HEK293 (cell line): ENCODE measurements around the gene DPY19L3.

Experiments used
- CTCF ChIA-PET: fragments of 350-600 bp; formaldehyde crosslinking; extraction: SDS; loops from one replicate; lab custom pipeline; 2021; ENCODE audit warnings: antibody characterized with exemption; lab: Yijun Ruan, JAX
- POLR2A ChIA-PET: fragments of 300-600 bp; formaldehyde crosslinking; extraction: SDS; loops from one replicate; lab custom pipeline; 2020; ENCODE audit warnings: antibody characterized with exemption, inconsistent platforms; lab: Yijun Ruan, JAX
- H3K27ac ChIP-seq: fragments of 200-500 bp; sonication (Bioruptor generic); 2 replicates; pipeline ENCODE4 v1.5.1; 2014; ENCODE audit warnings: low read depth, low read length, control low read depth, inconsistent platforms; ENCODE audit errors: extremely low read depth
- H3K36me3 ChIP-seq, 2 experiments: fragments of 200-500 bp in 1 of 2; sonication (Bioruptor generic) in 1 of 2; 1 replicate in 1 of 2; 2 replicates in 1 of 2; pipeline ENCODE4 v1.5.1; 2014 to 2017; ENCODE audit warnings: inconsistent platforms in 2 of 2, low read length in 2 of 2; ENCODE audit not compliant: control insufficient read depth in 2 of 2, insufficient read depth in 1 of 2
- H3K4me1 ChIP-seq: fragments of 200-500 bp; sonication (Bioruptor generic); 2 replicates; pipeline ENCODE4 v1.5.1; 2014; ENCODE audit warnings: mild to moderate bottlenecking, low read length, inconsistent platforms; ENCODE audit not compliant: control insufficient read depth, insufficient read depth
- H3K4me3 ChIP-seq: 2 replicates; pipeline ENCODE4 v1.5.1; 2011; ENCODE audit warnings: low read depth, mild to moderate bottlenecking, control low read depth, low read length, moderate library complexity
- H3K9me3 ChIP-seq: fragments of 200-500 bp; sonication (Bioruptor generic); 2 replicates; pipeline ENCODE4 v1.5.1; 2014; ENCODE audit warnings: low read depth, low read length, inconsistent platforms; ENCODE audit not compliant: control insufficient read depth, insufficient read depth
- KLF16 ChIP-seq: fragments of 450-650 bp; formaldehyde crosslinking; IDR thresholded peaks from 2 replicates; pipeline ENCODE4 v1.5.1; 2017; ENCODE audit warnings: missing biosample characterization, missing genetic modification characterization
- MYNN ChIP-seq: fragments of 450-650 bp; formaldehyde crosslinking; IDR thresholded peaks from 2 replicates; pipeline ENCODE4 v1.5.1; 2016; ENCODE audit warnings: missing biosample characterization, missing genetic modification characterization, borderline replicate concordance
- SP2 ChIP-seq: fragments of 450-650 bp; formaldehyde crosslinking; IDR thresholded peaks from 2 replicates; pipeline ENCODE4 v1.5.1; 2016; ENCODE audit warnings: missing biosample characterization, missing genetic modification characterization
- WT1 ChIP-seq: fragments of 450-650 bp; formaldehyde crosslinking; IDR thresholded peaks from 2 replicates; pipeline ENCODE4 v1.5.1; 2016; ENCODE audit warnings: missing biosample characterization, missing genetic modification characterization
- ZBTB8A ChIP-seq: fragments of 450-650 bp; formaldehyde crosslinking; IDR thresholded peaks from 2 replicates; pipeline ENCODE4 v1.5.1; 2016; ENCODE audit warnings: missing biosample characterization, missing genetic modification characterization
- ZFP3 ChIP-seq: fragments of 450-650 bp; formaldehyde crosslinking; IDR thresholded peaks from 2 replicates; pipeline ENCODE4 v1.5.1; 2016; ENCODE audit warnings: low read depth, missing biosample characterization, missing genetic modification characterization
- ZIC2 ChIP-seq: fragments of 450-650 bp; formaldehyde crosslinking; IDR thresholded peaks from 2 replicates; pipeline ENCODE4 v1.5.1; 2016; ENCODE audit warnings: missing biosample characterization, missing genetic modification characterization
- ZNF112 ChIP-seq: fragments of 450-650 bp; formaldehyde crosslinking; IDR thresholded peaks from 2 replicates; pipeline ENCODE4 v1.5.0; 2017; ENCODE audit warnings: missing biosample characterization, missing genetic modification characterization
- ZNF121 ChIP-seq: fragments of 450-650 bp; formaldehyde crosslinking; IDR thresholded peaks from 2 replicates; pipeline ENCODE4 v1.5.1; 2016; ENCODE audit warnings: missing biosample characterization, missing genetic modification characterization
- ZNF146 ChIP-seq: fragments of 450-650 bp; formaldehyde crosslinking; IDR thresholded peaks from 2 replicates; pipeline ENCODE4 v1.5.1; 2016; ENCODE audit warnings: missing biosample characterization, missing genetic modification characterization
- ZNF239 ChIP-seq: fragments of 450-650 bp; formaldehyde crosslinking; IDR thresholded peaks from 2 replicates; pipeline ENCODE4 v1.5.1; 2016; ENCODE audit warnings: missing biosample characterization, missing genetic modification characterization
- ZNF302 ChIP-seq: fragments of 450-650 bp; formaldehyde crosslinking; IDR thresholded peaks from 2 replicates; pipeline ENCODE4 v1.5.1; 2016; ENCODE audit warnings: missing biosample characterization, missing genetic modification characterization, low read depth
- ZNF311 ChIP-seq: fragments of 450-650 bp; formaldehyde crosslinking; IDR thresholded peaks from 2 replicates; pipeline ENCODE4 v1.5.1; 2017; ENCODE audit warnings: missing biosample characterization, missing genetic modification characterization, borderline replicate concordance
- ZNF391 ChIP-seq: fragments of 450-650 bp; formaldehyde crosslinking; IDR thresholded peaks from 2 replicates; pipeline ENCODE4 v1.5.1; 2016; ENCODE audit warnings: low read depth, missing biosample characterization, missing genetic modification characterization, borderline replicate concordance
- ZNF510 ChIP-seq: fragments of 450-650 bp; formaldehyde crosslinking; IDR thresholded peaks from 2 replicates; pipeline ENCODE4 v1.5.1; 2018; ENCODE audit warnings: mild to moderate bottlenecking, missing genetic modification characterization, missing biosample characterization; ENCODE audit not compliant: insufficient replicate concordance
- ZNF623 ChIP-seq: fragments of 450-650 bp; formaldehyde crosslinking; IDR thresholded peaks from 2 replicates; pipeline ENCODE4 v1.5.1; 2016; ENCODE audit warnings: missing biosample characterization, missing genetic modification characterization
- ZNF626 ChIP-seq: fragments of 450-650 bp; sonication (Bioruptor Pico); formaldehyde crosslinking; IDR thresholded peaks from 2 replicates; pipeline ENCODE4 v1.5.1; 2018; ENCODE audit warnings: missing biosample characterization, missing genetic modification characterization, inconsistent platforms
- ZNF747 ChIP-seq: fragments of 450-650 bp; formaldehyde crosslinking; IDR thresholded peaks from 2 replicates; pipeline ENCODE4 v1.5.1; 2016; ENCODE audit warnings: missing biosample characterization, missing genetic modification characterization
- TF ChIP-seq, protein P1 (sequence below): fragments of 450-650 bp; formaldehyde crosslinking; IDR thresholded peaks from 2 replicates; pipeline ENCODE4 v1.5.1; 2016; ENCODE audit warnings: missing biosample characterization, missing genetic modification characterization
- TF ChIP-seq, protein P2 (sequence below): fragments of 450-650 bp; formaldehyde crosslinking; IDR thresholded peaks from 2 replicates; pipeline ENCODE4 v1.5.1; 2016; ENCODE audit warnings: missing biosample characterization, missing genetic modification characterization
- TF ChIP-seq, protein P3 (sequence below): IDR thresholded peaks from 2 replicates; pipeline ENCODE4 v1.6.1; 2011; ENCODE audit warnings: mild to moderate bottlenecking, low read depth, low read length, borderline replicate concordance
- TF ChIP-seq, protein P4 (sequence below): fragments of 450-650 bp; formaldehyde crosslinking; IDR thresholded peaks from 2 replicates; pipeline ENCODE4 v1.5.1; 2016; ENCODE audit warnings: missing biosample characterization, missing genetic modification characterization
- TF ChIP-seq, protein P5 (sequence below): fragments of 450-650 bp; formaldehyde crosslinking; IDR thresholded peaks from 2 replicates; pipeline ENCODE4 v1.5.1; 2017; ENCODE audit warnings: missing biosample characterization, missing genetic modification characterization
- TF ChIP-seq, protein P6 (sequence below): sonication (generic); formaldehyde crosslinking; IDR thresholded peaks from 2 replicates; pipeline ENCODE4 v1.8.1; 2022; ENCODE audit warnings: mild to moderate bottlenecking, moderate library complexity, missing genetic modification reagents

The DPY19L3 gene

DNA sequence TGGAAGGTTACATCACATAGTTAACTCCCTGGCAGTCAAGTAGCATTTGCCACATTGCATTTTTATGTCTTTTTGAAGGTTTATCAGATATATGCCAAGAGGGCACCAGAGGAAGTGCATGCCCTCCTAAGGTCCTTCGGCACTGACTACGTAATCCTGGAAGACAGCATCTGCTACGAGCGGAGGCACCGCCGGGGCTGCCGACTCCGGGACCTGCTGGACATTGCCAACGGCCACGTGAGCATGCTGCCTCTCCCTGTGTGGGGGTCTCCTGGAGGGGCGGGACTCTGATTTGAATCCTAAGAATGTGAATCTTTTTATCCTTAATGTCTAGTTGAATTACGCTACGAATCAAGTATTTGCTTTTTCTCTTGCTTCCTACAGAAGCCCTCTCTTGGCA, 74.8 kb downstream of the DPY19L3 start:
- no peak for TF ChIP-seq ZNF510 (tag by site-specific recombination)
- TF ChIP-seq ZNF121: no peak
- TF ChIP-seq, protein P1, sequence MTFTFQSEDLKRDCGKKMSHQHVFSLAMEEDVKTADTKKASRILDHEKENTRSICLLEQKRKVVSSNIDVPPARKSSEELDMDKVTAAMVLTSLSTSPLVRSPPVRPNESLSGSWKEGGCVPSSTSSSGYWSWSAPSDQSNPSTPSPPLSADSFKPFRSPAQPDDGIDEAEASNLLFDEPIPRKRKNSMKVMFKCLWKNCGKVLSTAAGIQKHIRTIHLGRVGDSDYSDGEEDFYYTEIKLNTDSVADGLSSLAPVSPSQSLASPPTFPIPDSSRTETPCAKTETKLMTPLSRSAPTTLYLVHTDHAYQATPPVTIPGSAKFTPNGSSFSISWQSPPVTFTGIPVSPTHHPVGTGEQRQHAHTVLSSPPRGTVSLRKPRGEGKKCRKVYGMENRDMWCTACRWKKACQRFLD (tag by site-specific recombination): no peak
- TF ChIP-seq, protein P2, sequence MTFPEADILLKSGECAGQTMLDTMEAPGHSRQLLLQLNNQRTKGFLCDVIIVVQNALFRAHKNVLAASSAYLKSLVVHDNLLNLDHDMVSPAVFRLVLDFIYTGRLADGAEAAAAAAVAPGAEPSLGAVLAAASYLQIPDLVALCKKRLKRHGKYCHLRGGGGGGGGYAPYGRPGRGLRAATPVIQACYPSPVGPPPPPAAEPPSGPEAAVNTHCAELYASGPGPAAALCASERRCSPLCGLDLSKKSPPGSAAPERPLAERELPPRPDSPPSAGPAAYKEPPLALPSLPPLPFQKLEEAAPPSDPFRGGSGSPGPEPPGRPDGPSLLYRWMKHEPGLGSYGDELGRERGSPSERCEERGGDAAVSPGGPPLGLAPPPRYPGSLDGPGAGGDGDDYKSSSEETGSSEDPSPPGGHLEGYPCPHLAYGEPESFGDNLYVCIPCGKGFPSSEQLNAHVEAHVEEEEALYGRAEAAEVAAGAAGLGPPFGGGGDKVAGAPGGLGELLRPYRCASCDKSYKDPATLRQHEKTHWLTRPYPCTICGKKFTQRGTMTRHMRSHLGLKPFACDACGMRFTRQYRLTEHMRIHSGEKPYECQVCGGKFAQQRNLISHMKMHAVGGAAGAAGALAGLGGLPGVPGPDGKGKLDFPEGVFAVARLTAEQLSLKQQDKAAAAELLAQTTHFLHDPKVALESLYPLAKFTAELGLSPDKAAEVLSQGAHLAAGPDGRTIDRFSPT (tag by site-specific recombination): no peak
- no peak for TF ChIP-seq ZNF623 (tag by site-specific recombination)
- TF ChIP-seq MYNN (tag by site-specific recombination): no peak
- no peak for TF ChIP-seq ZNF239 (tag by site-specific recombination)
- no peak for TF ChIP-seq ZIC2 (tag by site-specific recombination)
- TF ChIP-seq KLF16 (tag by site-specific recombination): no peak
- TF ChIP-seq ZNF302 (tag by site-specific recombination): no peak
- no peak for TF ChIP-seq ZNF747 (tag by site-specific recombination)
- TF ChIP-seq, protein P3, sequence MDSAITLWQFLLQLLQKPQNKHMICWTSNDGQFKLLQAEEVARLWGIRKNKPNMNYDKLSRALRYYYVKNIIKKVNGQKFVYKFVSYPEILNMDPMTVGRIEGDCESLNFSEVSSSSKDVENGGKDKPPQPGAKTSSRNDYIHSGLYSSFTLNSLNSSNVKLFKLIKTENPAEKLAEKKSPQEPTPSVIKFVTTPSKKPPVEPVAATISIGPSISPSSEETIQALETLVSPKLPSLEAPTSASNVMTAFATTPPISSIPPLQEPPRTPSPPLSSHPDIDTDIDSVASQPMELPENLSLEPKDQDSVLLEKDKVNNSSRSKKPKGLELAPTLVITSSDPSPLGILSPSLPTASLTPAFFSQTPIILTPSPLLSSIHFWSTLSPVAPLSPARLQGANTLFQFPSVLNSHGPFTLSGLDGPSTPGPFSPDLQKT: no peak
- TF ChIP-seq ZNF146 (tag by site-specific recombination): no peak
- no peak for TF ChIP-seq ZNF311 (tag by site-specific recombination)
- TF ChIP-seq ZFP3: no peak
- no peak for TF ChIP-seq ZBTB8A (tag by site-specific recombination)
- TF ChIP-seq ZNF626 (tag by site-specific recombination): no peak
- no peak for TF ChIP-seq SP2 (tag by site-specific recombination)
- TF ChIP-seq, protein P4, sequence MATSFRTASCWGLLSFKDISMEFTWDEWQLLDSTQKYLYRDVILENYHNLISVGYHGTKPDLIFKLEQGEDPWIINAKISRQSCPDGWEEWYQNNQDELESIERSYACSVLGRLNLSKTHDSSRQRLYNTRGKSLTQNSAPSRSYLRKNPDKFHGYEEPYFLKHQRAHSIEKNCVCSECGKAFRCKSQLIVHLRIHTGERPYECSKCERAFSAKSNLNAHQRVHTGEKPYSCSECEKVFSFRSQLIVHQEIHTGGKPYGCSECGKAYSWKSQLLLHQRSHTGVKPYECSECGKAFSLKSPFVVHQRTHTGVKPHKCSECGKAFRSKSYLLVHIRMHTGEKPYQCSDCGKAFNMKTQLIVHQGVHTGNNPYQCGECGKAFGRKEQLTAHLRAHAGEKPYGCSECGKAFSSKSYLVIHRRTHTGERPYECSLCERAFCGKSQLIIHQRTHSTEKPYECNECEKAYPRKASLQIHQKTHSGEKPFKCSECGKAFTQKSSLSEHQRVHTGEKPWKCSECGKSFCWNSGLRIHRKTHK (tag by site-specific recombination): no peak
- Histone ChIP-seq H3K27ac (no peak overlapping the region), H3K36me3 (peaks cover 72% of the 10 kb centered on the region in 2 experiments), H3K4me3 (no peak overlapping the region), H3K4me1 (no peaks in the 10 kb centered on the region), H3K9me3 (no peaks in the 10 kb centered on the region)
- POLR2A ChIA-PET: interaction anchor here (0.6 kb wide), 1 partner anchor 10 kb away, joined by 3 read pairs; no protein-coding TSS in a partner anchor
- CTCF ChIA-PET: no interaction called here

DNA sequence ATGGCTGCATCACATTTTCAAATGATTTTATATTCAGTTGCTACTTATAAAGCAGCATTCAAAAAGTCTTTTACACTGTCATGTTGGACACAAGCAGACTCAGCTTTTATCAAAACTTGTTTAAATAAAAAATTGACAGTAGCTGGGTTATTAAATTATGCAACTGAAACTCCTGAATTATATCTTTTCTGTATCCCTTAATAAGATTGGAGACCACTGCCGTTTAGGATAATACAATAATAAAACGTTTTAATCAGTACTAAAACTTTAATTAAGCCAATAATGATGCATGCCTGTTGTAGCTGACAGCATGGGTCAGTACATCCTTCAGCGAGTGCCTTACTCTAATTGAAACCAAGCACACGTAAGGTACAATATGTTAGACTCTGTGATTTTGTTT, 78.0 kb downstream of the DPY19L3 start:
- ChIA-PET POLR2A (no interaction called here), CTCF (interaction anchor here (0.6 to 1.0 kb wide), 2 partner anchors 18 to 23 kb away, joined by 4 read pairs; no protein-coding TSS in a partner anchor)
- Histone ChIP-seq H3K9me3 (peaks cover 3% of the 10 kb centered on the region; the same call in 1 of the 2 replicates), H3K27ac (no peak overlapping the region), H3K4me1 (no peaks in the 10 kb centered on the region), H3K4me3 (no peak overlapping the region), H3K36me3 (peaks cover 63 to 84% of the 10 kb centered on the region in 2 experiments)
- TF ChIP-seq ZNF112 (tag by site-specific recombination) (no peak), ZNF391 (tag by site-specific recombination) (no peak), WT1 (tag by site-specific recombination) (no peak)
- TF ChIP-seq, protein P5, sequence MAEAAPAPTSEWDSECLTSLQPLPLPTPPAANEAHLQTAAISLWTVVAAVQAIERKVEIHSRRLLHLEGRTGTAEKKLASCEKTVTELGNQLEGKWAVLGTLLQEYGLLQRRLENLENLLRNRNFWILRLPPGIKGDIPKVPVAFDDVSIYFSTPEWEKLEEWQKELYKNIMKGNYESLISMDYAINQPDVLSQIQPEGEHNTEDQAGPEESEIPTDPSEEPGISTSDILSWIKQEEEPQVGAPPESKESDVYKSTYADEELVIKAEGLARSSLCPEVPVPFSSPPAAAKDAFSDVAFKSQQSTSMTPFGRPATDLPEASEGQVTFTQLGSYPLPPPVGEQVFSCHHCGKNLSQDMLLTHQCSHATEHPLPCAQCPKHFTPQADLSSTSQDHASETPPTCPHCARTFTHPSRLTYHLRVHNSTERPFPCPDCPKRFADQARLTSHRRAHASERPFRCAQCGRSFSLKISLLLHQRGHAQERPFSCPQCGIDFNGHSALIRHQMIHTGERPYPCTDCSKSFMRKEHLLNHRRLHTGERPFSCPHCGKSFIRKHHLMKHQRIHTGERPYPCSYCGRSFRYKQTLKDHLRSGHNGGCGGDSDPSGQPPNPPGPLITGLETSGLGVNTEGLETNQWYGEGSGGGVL (tag by site-specific recombination): no peak
- TF ChIP-seq, protein P6, sequence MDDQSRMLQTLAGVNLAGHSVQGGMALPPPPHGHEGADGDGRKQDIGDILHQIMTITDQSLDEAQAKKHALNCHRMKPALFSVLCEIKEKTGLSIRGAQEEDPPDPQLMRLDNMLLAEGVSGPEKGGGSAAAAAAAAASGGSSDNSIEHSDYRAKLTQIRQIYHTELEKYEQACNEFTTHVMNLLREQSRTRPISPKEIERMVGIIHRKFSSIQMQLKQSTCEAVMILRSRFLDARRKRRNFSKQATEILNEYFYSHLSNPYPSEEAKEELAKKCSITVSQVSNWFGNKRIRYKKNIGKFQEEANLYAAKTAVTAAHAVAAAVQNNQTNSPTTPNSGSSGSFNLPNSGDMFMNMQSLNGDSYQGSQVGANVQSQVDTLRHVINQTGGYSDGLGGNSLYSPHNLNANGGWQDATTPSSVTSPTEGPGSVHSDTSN (CRISPR knock-in tag): no peak
